ENCODE measurements around the gene APOBEC2.

- TF ChIP-seq USF2 (IDR thresholded peaks at IDR 0.05; ENCODE audit: low read depth, low read length) (no peak), CTCF (conservative IDR thresholded peaks at IDR 0.05; ENCODE audit: low read depth, low read length) (no peak), RFX5 (IDR thresholded peaks at IDR 0.05; ENCODE audit: low read depth, low read length) (no peak), RCOR1 (IDR thresholded peaks at IDR 0.05; ENCODE audit: insufficient replicate concordance, low read length) (no peak), POLR2A (IDR thresholded peaks at IDR 0.05; ENCODE audit: low read depth, low read length) (no peak), CHD1 (IDR thresholded peaks at IDR 0.05; ENCODE audit: low read depth, low read length) (no peak), RAD21 (IDR thresholded peaks at IDR 0.05; ENCODE audit: low read length) (no peak)
Measured at GRCh38 chr6:41065550-41066026, 12.6 kb downstream of the APOBEC2 start.
